Muscle layer of duodenum (tissue), 2 donors: ENCODE data around the gene TMEM150A.
A peak's percentile ranks its signal among the peaks of the same experiment; 100 is the strongest.

ENCODE experiments used
- H3K27ac ChIP-seq: one replicate; pipeline ENCODE4 v1.7.0; 2013; ENCODE audit warnings: mild to moderate bottlenecking, low read length
- H3K27me3 ChIP-seq: one replicate; pipeline ENCODE4 v1.7.0; 2013; ENCODE audit warnings: low read depth, mild to moderate bottlenecking, control low read depth, low read length
- H3K36me3 ChIP-seq, 2 donors: one replicate each; pipeline ENCODE4 v1.7.0; 2013; ENCODE audit warnings: low read length in 2 of 2, control low read depth in 1 of 2, mild to moderate bottlenecking in 1 of 2; ENCODE audit not compliant: insufficient read depth in 2 of 2, control insufficient read depth in 1 of 2
- H3K4me1 ChIP-seq, 2 donors: one replicate each; pipeline ENCODE4 v1.7.0; 2013; ENCODE audit warnings: low read length in 2 of 2, mild to moderate bottlenecking in 2 of 2, control low read depth in 1 of 2, moderate library complexity in 1 of 2; ENCODE audit not compliant: insufficient read depth in 2 of 2, control insufficient read depth in 1 of 2
- H3K4me3 ChIP-seq, 2 donors: one replicate each; pipeline ENCODE4 v1.7.0; 2013; ENCODE audit warnings: low read length in 2 of 2, low read depth in 1 of 2, mild to moderate bottlenecking in 1 of 2
- H3K9me3 ChIP-seq, 2 donors: one replicate each; pipeline ENCODE4 v1.7.0; 2013; ENCODE audit warnings: low read length in 2 of 2, control low read depth in 1 of 2, mild to moderate bottlenecking in 1 of 2; ENCODE audit not compliant: control insufficient read depth in 1 of 2
- donor health status: healthy.

The TMEM150A gene

GRCh38 chr2:85590950-85591349, 11.5 kb downstream of the TMEM150A start:
- Histone ChIP-seq H3K36me3 (no peaks in the 10 kb centered on the region), H3K27ac (no peak overlapping the region), H3K4me3 (no peak overlapping the region), H3K9me3 (no peaks in the 10 kb centered on the region), H3K27me3 (no peaks in the 10 kb centered on the region), H3K4me1 (peaks cover 9 to 30% of the 10 kb centered on the region in 2 donors)

GRCh38 chr2:85589982-85590791, 12.3 kb downstream of the TMEM150A start:
- H3K27ac ChIP-seq: no peak overlapping the region

GRCh38 chr2:85589181-85589580, 13.3 kb downstream of the TMEM150A start:
- Histone ChIP-seq H3K9me3 (no peaks in the 10 kb centered on the region), H3K27me3 (no peaks in the 10 kb centered on the region), H3K4me3 (no peak overlapping the region), H3K27ac (no peak overlapping the region), H3K36me3 (no peaks in the 10 kb centered on the region), H3K4me1 (peaks cover 17 to 33% of the 10 kb centered on the region in 2 donors)

More at GRCh38 chr2:85589982-85590791, 12.3 kb downstream of the TMEM150A start:
- Histone ChIP-seq H3K9me3 (no peaks in the 10 kb centered on the region), H3K36me3 (no peaks in the 10 kb centered on the region), H3K4me3 (no peak overlapping the region), H3K27me3 (no peaks in the 10 kb centered on the region), H3K4me1 (peaks cover 12 to 38% of the 10 kb centered on the region in 2 donors)

DNA sequence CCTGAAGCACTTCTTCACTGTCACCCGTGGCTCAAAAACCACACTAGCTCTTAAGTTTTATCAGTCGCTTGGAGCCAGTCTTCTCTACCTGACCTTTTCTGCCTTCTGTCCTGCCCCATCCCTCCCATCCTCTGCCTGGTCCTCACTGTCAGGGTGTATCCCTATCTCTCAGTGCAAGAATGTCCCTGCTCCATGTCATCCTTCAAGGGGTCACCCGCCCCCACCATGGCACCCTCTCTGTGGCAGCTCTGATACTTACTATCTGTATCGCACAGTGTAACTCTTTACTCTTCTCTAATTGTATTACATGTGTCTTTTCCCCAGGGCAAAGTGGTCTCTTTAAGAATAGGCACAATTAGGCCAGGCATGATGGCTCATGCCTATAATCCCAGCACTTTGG, 13.9 kb downstream of the TMEM150A start:
- Histone ChIP-seq H3K4me1 (peaks cover 20 to 33% of the 10 kb centered on the region in 2 donors), H3K36me3 (no peaks in the 10 kb centered on the region), H3K27ac (no peak overlapping the region), H3K9me3 (no peaks in the 10 kb centered on the region), H3K4me3 (no peak overlapping the region), H3K27me3 (no peaks in the 10 kb centered on the region)

DNA sequence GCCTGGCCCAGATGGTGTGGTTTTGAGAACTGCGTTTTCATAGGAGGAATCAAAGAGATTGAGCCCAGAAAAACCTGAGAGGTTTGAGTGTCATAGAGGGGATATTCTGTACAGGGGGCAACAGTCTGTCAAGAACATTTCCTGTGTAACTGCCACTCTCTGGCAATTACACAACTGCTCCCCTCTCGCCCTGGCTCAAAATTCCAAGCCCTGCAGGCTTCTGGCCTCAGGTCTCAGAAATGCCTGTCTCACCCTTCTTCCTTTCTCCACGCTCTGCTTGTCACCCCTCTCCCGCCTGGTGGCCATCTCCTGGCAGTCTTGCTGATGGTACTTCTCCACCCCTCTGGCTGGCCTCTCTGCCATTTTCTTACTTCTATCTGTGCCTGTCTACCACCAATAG, 14.3 kb downstream of the TMEM150A start:
- H3K36me3 ChIP-seq: no peaks in the 10 kb centered on the region
- no peaks in the 10 kb centered on the region for H3K27me3 ChIP-seq
- H3K4me1 ChIP-seq: peaks cover 21 to 33% of the 10 kb centered on the region in 2 donors
- H3K9me3 ChIP-seq: no peaks in the 10 kb centered on the region
- no peak overlapping the region for H3K27ac ChIP-seq
- H3K4me3 ChIP-seq: no peak overlapping the region

DNA sequence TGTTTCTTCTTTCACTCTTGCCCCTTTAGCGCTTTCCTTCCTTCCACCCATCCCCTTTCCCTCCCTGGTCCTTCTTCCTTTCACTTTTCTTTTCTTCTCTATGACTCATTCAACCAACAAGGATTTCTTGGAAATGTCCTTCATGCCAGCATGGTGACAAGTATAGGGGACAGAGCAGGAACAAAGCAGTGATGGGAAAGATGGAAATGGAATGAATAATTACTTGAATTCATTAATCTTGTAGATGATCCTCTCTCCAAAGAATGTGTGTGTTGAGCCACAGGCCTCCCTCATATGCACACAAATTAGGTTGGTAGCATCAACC, 16.8 kb downstream of the TMEM150A start:
- H3K27ac ChIP-seq: peak overlapping the region; percentile 85
- no peaks in the 10 kb centered on the region for H3K9me3 ChIP-seq
- peak overlapping the region; percentile 23 to 76 for H3K4me3 ChIP-seq
- peaks cover 16 to 31% of the 10 kb centered on the region in 2 donors for H3K4me1 ChIP-seq
- H3K36me3 ChIP-seq: no peaks in the 10 kb centered on the region
- no peaks in the 10 kb centered on the region for H3K27me3 ChIP-seq

GRCh38 chr2:85584857-85585780, 17.4 kb downstream of the TMEM150A start:
- peak overlapping the region; percentile 85 for H3K27ac ChIP-seq
- peaks cover 16 to 24% of the 10 kb centered on the region in 2 donors for H3K4me1 ChIP-seq
- no peaks in the 10 kb centered on the region for H3K9me3 ChIP-seq
- H3K27me3 ChIP-seq: no peaks in the 10 kb centered on the region
- H3K36me3 ChIP-seq: no peaks in the 10 kb centered on the region
- peak overlapping the region; percentile 72 to 76 for H3K4me3 ChIP-seq

DNA sequence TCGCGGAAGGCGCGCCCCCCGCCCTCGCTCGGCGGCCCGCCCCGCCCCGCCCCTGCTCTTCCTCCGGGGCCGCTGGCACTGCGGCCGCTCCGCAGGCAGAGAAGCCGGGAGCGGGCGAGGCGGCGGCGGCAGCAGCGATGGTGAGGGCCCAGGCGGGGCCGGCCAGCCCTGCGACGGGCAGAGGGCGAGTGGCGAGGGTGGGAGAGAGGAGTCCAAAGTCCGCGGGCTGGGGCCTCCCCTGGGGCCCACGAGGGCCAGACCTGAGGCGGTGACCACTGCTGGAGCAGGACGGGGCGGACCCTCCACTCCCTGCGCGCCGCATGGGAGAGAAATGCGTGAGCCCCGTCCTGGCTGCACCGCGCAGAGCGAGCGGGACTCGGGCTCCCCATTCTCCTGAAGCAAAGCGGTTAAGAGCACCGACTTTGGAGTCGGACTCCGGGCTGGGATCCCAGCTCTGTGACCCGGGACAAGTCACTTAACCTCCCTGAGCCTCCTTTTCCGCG, 18.1 kb downstream of the TMEM150A start, which contains the start of gene VAMP5:
Gene VAMP5, plus strand, starts transcription at position 78 of the 503 bp plus-strand sequence. Its CDS starts 60 bp downstream, at position 138.
- H3K4me1 ChIP-seq: peaks cover 16 to 22% of the 10 kb centered on the region in 2 donors
- H3K27ac ChIP-seq: peak within 1 kb of the TSS; percentile 85
- no peaks in the 10 kb centered on the region for H3K9me3 ChIP-seq
- H3K27me3 ChIP-seq: no peaks in the 10 kb centered on the region
- H3K36me3 ChIP-seq: no peaks in the 10 kb centered on the region
- peak within 1 kb of the TSS; percentile 72 to 76 for H3K4me3 ChIP-seq

GRCh38 chr2:85583667-85584353, 18.7 kb downstream of the TMEM150A start:
- peaks cover 16 to 23% of the 10 kb centered on the region in 2 donors for H3K4me1 ChIP-seq

DNA sequence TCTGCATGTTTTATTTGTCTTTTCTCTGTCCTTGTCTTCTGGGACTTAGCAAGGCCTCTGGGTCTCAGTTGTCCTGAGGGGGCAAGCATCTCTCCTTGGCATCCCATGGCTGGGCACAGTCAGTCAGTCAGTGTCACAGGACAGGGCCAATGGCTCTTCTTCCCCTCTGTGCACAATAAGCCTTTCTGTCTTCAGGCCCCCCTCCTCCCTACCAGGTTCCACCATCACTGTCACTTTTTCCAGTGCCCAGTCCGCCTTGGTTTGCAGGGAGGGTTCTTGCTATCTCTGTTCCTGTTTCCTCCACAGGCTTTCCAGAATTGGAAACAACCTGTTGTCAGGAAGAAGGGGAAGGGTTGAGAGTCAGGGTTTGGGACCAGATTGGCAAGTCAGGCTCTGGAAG, 20.0 kb downstream of the TMEM150A start:
- H3K4me1 ChIP-seq: peaks cover 13 to 21% of the 10 kb centered on the region in 2 donors
- no peaks in the 10 kb centered on the region for H3K36me3 ChIP-seq
- H3K27ac ChIP-seq: no peak overlapping the region

More at GRCh38 chr2:85583667-85584353, 18.7 kb downstream of the TMEM150A start:
- Histone ChIP-seq H3K9me3 (no peaks in the 10 kb centered on the region), H3K27me3 (no peaks in the 10 kb centered on the region), H3K4me3 (peak overlapping the region; percentile 72 to 76), H3K36me3 (no peaks in the 10 kb centered on the region), H3K27ac (peak overlapping the region; percentile 72)

More for the DNA sequence above, 20.0 kb downstream of the TMEM150A start:
- H3K9me3 ChIP-seq: no peaks in the 10 kb centered on the region
- H3K27me3 ChIP-seq: no peaks in the 10 kb centered on the region
- H3K4me3 ChIP-seq: no peak overlapping the region
